SK-N-MC (cell line): ENCODE data around the gene KLHL26.

Experiments used
- EZH2 ChIP-seq: fragments of 200-600 bp; sonication (generic); IDR thresholded peaks from one replicate; pipeline ENCODE4 v1.6.1; 2017; ENCODE audit warnings: antibody characterized with exemption
- FOXP2 ChIP-seq: optimal IDR thresholded peaks from 2 replicates; pipeline ENCODE3; 2011; ENCODE audit warnings: mild to moderate bottlenecking, moderate library complexity; ENCODE audit not compliant: insufficient read depth; ENCODE audit errors: extremely low read length, control extremely low read depth
- POLR2AphosphoS5 ChIP-seq: IDR thresholded peaks from 2 replicates; pipeline ENCODE4 v1.6.1; 2012; ENCODE audit warnings: mild to moderate bottlenecking, low read depth, low read length, borderline replicate concordance

- TF ChIP-seq EZH2 (no peak), POLR2AphosphoS5 (no peak), FOXP2 (no peak)
These were observed 14.5 kb downstream of the KLHL26 start for GRCh38 chr19:18651300-18651699.
